Measurements from ENCODE around the gene FKBP15. TPM values are rescaled to one million over a fixed set of nuclear protein-coding genes. Genes with fewer than 3 reads are reported as not detected.
A peak's percentile ranks its signal among the peaks of the same experiment; 100 is the strongest.
"Not testable (repeated sequence)": the region's sequence is repeated elsewhere in the genome, so short reads cannot be mapped to it uniquely, and the experiment has no call there.

FKBP15 gene
- total and polyA plus RNA-seq, 8 donors, result 7.5 to 16.5 (median 10.0) TPM

DNA sequence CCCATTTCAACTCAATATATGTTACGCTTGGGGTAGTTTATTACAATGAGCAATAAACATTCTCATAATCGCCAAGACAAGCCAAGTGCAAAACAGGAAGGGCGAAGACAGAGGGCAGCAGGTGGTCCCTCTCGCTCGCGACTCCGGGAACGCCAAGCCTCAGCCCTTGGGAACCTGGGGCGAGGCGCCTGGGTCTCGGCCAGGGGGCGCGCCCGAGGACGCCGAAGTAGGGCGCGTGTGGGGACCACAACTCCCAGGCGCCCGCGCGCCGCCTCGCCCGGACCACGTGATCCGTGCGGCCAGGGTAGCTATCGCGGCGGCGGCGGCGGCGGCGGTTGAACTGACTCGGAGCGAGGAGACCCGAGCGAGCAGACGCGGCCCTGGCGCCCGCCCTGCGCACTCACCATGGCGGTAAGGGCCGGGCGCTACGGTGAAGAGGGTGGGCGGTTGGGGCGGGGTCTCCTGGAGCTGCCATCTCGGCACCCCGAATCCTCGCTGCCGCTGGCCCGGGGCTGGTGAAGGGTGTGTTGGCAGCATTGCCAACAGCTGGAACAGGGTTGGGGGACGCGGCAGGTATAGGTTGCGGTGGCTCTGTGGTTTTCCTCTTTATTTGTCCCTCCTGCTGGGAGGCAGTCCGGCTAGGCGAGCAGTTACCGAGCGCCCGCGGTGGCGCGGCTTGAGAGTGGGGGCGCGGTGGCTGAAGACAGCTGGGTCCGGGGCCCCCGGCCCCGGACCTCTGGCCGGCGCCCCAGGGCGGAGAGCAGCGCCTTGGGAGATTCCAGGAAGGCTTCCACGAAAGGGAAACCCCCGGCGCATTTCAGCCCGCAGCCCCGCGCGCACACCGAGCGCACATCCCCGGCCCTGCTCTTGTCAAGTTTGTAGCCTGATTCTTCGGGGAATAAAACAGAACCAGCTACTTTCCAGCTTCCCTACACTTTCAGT lies 70.1 kb downstream of the FKBP15 start, which contains the start of gene SLC31A2:
Gene SLC31A2 (plus strand): TSS at position 338 of the 942 bp plus-strand sequence. CDS start 68 bp downstream, at position 406.
- DNase-seq, result peak; percentile 82 to 98 (median 88)
- TF ChIP-seq, protein P1, sequence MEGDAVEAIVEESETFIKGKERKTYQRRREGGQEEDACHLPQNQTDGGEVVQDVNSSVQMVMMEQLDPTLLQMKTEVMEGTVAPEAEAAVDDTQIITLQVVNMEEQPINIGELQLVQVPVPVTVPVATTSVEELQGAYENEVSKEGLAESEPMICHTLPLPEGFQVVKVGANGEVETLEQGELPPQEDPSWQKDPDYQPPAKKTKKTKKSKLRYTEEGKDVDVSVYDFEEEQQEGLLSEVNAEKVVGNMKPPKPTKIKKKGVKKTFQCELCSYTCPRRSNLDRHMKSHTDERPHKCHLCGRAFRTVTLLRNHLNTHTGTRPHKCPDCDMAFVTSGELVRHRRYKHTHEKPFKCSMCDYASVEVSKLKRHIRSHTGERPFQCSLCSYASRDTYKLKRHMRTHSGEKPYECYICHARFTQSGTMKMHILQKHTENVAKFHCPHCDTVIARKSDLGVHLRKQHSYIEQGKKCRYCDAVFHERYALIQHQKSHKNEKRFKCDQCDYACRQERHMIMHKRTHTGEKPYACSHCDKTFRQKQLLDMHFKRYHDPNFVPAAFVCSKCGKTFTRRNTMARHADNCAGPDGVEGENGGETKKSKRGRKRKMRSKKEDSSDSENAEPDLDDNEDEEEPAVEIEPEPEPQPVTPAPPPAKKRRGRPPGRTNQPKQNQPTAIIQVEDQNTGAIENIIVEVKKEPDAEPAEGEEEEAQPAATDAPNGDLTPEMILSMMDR (IDR thresholded peaks at IDR 0.05), result no peak
- intact Hi-C loops (cut with DNase I), result no loop called here
- peak within 1 kb of the TSS; percentile 58 to 77 (median 68) for H3K27ac ChIP-seq
- H3K9me3 ChIP-seq, result no peaks in the 10 kb centered on the region
- 0 to 1% methylated on average over 83 to 87 of the region's 87 CpGs for WGBS, 2 donors
- H3K4me3 ChIP-seq, result peak within 1 kb of the TSS; percentile 72 to 96 (median 90)
- H3K4me1 ChIP-seq, result peaks cover 0 to 14% (median 9%) of the 10 kb centered on the region in 3 donors
- ATAC-seq, result peak; percentile 95 to 97 (median 97)
- H3K36me3 ChIP-seq, result no peaks in the 10 kb centered on the region
- no peak for FAIRE-seq
- H3K27me3 ChIP-seq, result no peaks in the 10 kb centered on the region

DNA sequence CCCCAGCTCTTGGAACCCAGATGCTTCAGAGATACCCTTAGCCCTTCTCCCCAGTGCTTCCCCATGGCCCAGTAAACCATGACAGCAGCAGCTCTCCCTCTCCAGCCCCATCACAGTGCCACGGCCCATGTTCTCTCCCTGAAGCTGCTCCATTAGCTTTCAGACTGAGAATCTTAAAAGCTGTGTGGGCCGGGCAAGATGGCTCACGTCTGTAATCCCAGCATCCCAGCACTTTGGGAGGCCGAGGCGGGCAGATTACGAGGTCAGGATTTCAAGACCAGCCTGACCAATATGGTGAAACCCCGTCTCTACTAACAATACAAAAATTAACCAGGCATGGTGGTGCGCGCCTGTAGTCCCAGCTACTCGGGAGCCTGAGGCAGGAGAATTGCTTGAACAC lies 71.5 kb downstream of the FKBP15 start:
- FAIRE-seq; intact Hi-C loops (cut with DNase I); H3K27me3 ChIP-seq; ATAC-seq; H3K36me3 ChIP-seq; H3K9me3 ChIP-seq; H3K27ac ChIP-seq; H3K4me3 ChIP-seq; DNase-seq: not testable (repeated sequence)
- 91 to 97% methylated on average over 10 of the region's 10 CpGs for WGBS, 2 donors
- H3K4me1 ChIP-seq, result peaks cover 0 to 14% (median 9%) of the 10 kb centered on the region in 3 donors

DNA sequence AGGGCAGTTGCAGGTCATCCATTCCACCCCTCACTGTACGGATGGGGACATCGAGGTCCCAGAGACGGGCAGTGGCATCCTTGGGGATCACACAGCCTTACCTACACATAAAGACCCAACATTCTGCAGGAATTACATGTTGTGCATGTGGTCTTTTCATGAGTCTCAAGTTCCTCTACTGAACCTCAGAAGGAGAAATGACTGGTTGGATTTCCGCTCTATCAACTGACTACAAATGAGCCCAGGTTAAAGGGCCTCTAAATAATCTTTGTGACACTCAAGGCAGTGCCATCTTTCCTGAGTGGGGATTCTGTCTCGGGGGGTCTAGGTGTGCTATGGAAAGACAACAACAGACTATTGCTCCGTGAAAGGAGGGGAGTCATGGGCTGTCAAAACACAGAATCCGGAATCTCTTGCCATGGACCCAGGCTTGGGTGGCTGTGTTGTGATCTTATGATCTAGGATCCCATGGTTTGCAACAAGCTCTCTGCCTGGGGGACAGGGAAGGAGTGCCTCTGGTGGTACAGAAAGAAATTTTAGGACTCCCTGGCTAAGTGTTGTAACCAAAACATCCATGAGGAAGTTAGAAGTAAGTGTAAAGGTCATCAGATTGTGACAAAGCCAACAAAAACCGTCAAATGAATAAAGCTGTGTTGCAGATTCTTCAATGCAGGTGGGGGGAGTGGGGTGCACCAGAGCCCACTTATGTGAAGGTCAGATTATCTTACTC lies 72.1 kb downstream of the FKBP15 start:
- 79 to 82% methylated on average over 8 of the region's 8 CpGs for WGBS, 2 donors
- no peak for FAIRE-seq

DNA sequence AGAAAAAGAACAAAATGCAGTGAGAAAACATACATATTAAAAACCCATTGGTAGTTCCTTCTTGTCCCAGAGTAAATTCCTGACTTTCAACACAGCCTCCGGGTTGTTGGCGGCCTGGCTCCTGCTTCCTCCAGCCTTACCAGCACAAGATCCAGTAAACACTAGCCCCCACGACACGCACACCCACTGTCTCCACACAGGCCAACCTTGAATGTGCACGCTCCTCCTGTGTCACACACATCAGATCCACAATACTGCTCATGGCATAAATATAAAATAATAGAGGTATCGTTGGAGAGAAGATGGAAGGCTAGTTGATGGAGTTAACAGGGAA lies 72.7 kb downstream of the FKBP15 start:
- TF ChIP-seq, protein P1 (IDR thresholded peaks at IDR 0.05), result no peak
- Histone ChIP-seq H3K9me3 (no peaks in the 10 kb centered on the region), H3K4me3 (no peak overlapping the region), H3K27ac (no peak overlapping the region), H3K4me1 (peaks cover 0 to 10% (median 9%) of the 10 kb centered on the region in 3 donors), H3K36me3 (no peaks in the 10 kb centered on the region), H3K27me3 (peaks cover 0 to 4% (median 0%) of the 10 kb centered on the region in 4 donors)
- no peak for ATAC-seq
- FAIRE-seq, result no peak
- intact Hi-C loops (cut with DNase I), result no loop called here
- DNase-seq, result no peak
- WGBS, 2 donors, result 80 to 93% methylated on average over 6 of the region's 6 CpGs

More for the DNA sequence above, 72.1 kb downstream of the FKBP15 start:
- TF ChIP-seq, protein P1 (IDR thresholded peaks at IDR 0.05), result no peak
- no peak for ATAC-seq
- intact Hi-C loops (cut with DNase I), result no loop called here
- H3K4me3 ChIP-seq, result no peak overlapping the region
- peaks cover 0 to 10% (median 9%) of the 10 kb centered on the region in 3 donors for H3K4me1 ChIP-seq
- no peaks in the 10 kb centered on the region for H3K36me3 ChIP-seq
- no peak overlapping the region for H3K27ac ChIP-seq
- peaks cover 0 to 4% (median 0%) of the 10 kb centered on the region in 4 donors for H3K27me3 ChIP-seq
- H3K9me3 ChIP-seq, result no peaks in the 10 kb centered on the region
- no peak for DNase-seq

DNA sequence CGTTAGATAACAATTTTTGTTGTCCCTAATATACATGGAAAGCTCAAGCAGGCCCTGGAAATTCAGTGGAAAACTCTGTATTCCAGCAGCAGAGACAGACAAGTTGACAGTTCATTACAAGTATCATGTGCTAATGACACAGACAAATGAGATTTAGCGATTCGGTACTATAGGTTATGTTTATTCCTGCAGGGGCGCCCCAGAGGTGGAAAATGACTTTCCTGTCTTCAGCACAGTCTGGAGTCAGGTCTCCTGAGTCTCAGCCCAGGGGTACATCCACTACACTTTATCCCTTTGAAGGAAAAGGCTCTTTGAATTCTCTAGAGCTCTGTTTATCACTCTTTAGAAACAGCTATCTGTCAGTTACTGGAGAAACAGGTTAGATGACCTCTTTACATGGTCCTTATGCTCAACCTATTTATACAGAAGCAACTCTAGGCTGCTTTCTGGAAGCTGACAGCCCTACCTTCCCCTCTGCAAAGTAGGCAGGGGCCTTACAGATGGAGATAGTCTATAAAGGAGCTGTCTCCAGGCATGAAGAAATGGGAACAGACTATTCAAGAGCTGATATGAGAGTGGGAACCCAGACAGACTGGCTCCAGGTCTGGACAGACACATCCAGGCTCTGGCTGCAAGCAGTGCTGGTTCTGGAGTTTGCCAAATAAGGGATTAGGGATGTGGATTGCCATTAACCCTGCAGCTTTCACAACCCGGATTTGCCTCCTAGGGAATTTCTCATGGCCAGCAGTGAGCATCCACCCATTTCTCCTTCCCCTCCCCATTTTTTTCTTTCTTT lies 77.4 kb downstream of the FKBP15 start:
- intact Hi-C loops (cut with DNase I), result no loop called here
- no peaks in the 10 kb centered on the region for H3K4me1 ChIP-seq
- no peak for DNase-seq
- H3K4me3 ChIP-seq, result no peak overlapping the region
- H3K27ac ChIP-seq, result no peak overlapping the region
- ATAC-seq, result no peak
- H3K27me3 ChIP-seq, result peaks cover 0 to 4% (median 0%) of the 10 kb centered on the region in 4 donors
- TF ChIP-seq, protein P1 (IDR thresholded peaks at IDR 0.05), result no peak
- 57% methylated on average over 5 of the region's 5 CpGs for WGBS, 2 donors
- FAIRE-seq, result no peak
- no peaks in the 10 kb centered on the region for H3K36me3 ChIP-seq
- no peaks in the 10 kb centered on the region for H3K9me3 ChIP-seq

DNA sequence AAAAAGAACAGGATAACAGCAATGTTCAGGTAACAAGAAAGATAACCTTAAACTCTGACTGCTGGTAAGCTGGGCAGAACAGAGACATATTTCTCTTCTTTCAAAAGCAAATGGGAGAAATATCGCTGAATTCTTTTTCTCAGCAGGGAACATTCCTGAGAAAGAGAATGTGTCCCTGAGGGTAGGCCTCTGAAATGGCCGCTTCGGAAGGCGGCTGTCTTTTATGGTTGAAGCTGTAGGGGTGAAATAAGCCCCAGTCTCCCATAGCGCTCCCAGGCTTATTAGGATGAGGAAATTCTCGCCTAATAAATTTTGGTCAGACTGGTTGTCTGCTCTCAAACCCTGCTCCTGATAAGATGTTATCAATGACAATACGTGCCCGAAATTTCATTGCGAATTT lies 80.2 kb downstream of the FKBP15 start:
- H3K4me3 ChIP-seq; H3K36me3 ChIP-seq; H3K9me3 ChIP-seq; H3K4me1 ChIP-seq; ATAC-seq; DNase-seq; FAIRE-seq; intact Hi-C loops (cut with DNase I); H3K27me3 ChIP-seq; H3K27ac ChIP-seq: not testable (repeated sequence)
- WGBS, 2 donors, result 84 to 87% methylated on average over 9 of the region's 9 CpGs

Data from pancreas (tissue), 10 donors.